Astrocyte of the cerebellum (primary cell): ENCODE results near the gene SELENBP1.

Experiments
- DNase-seq: peaks from one replicate; pipeline ENCODE4 v3.0.0-alpha.2; 2011; ENCODE audit warnings: low read depth
- H3K4me3 ChIP-seq: 2 replicates; pipeline ENCODE4 v1.5.1; 2011; ENCODE audit warnings: mild to moderate bottlenecking, low read depth, low read length, moderate library complexity
- CTCF ChIP-seq: IDR thresholded peaks from 2 replicates; pipeline ENCODE4 v1.5.1; 2012; ENCODE audit warnings: low read length, low read depth, moderate library complexity, mild to moderate bottlenecking; ENCODE audit errors: missing control alignments
- in situ Hi-C: cut with HindIII; loops from 2 replicates; pipeline ENCODE4 v1.10.0; 2017; ENCODE audit warnings: low sequenced_read_pairs

SELENBP1 gene

GRCh38 chr1:151407304-151407703 is 34.8 kb upstream of the SELENBP1 start:
- no peak for DNase-seq
- in situ Hi-C loops, result no loop called here
- TF ChIP-seq CTCF, result no peak
- no peak overlapping the region for H3K4me3 ChIP-seq

GRCh38 chr1:151406176-151406575 is 33.7 kb upstream of the SELENBP1 start:
- no peak for TF ChIP-seq CTCF

GRCh38 chr1:151405187-151405951 is 32.9 kb upstream of the SELENBP1 start:
- no peak for TF ChIP-seq CTCF
- DNase-seq, result no peak
- H3K4me3 ChIP-seq, result no peak overlapping the region
- in situ Hi-C loops, result no loop called here

More at GRCh38 chr1:151406176-151406575, 33.7 kb upstream of the SELENBP1 start:
- no peak overlapping the region for H3K4me3 ChIP-seq
- DNase-seq, result no peak
- in situ Hi-C loops, result no loop called here

- no peak overlapping the region for H3K4me3 ChIP-seq
- in situ Hi-C loops, result no loop called here
- no peak for TF ChIP-seq CTCF
- DNase-seq, result no peak
Observed at GRCh38 chr1:151403612-151404011, 31.1 kb upstream of the SELENBP1 start.

- no peak for DNase-seq
- TF ChIP-seq CTCF, result no peak
- H3K4me3 ChIP-seq, result no peak overlapping the region
- in situ Hi-C loops, result no loop called here
Observed at GRCh38 chr1:151402764-151403163, 30.3 kb upstream of the SELENBP1 start.

- TF ChIP-seq CTCF, result no peak
- H3K4me3 ChIP-seq, result no peak overlapping the region
- no peak for DNase-seq
- in situ Hi-C loops, result no loop called here
Observed at GRCh38 chr1:151401860-151402259, 29.4 kb upstream of the SELENBP1 start.
